NCI-H146 (cell line): ENCODE data around the gene ABL1.
"Not testable (repeated sequence)": the region's sequence is repeated elsewhere in the genome, so short reads cannot be mapped to it uniquely, and the experiment has no call there.

Experiments
- DNase-seq: peaks from one replicate; lab custom pipeline; 2025; lab: John Stamatoyannopoulos, UW

Gene ABL1

DNA sequence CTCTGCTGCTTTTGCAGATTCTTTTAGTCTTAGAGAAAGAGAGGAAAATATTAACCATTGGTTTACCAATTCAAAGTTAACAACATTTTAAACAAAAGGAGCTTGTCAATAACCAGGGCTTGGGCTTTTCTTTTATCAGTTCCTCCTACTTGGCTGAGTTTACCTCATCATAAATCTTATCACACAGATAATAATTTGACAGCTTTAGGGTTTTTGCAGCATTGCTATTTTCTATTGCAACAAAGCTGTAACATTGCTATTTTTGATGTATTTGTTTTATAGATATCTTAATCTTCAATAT lies 9.8 kb upstream of the ABL1 start:
- no peak for DNase-seq

DNA sequence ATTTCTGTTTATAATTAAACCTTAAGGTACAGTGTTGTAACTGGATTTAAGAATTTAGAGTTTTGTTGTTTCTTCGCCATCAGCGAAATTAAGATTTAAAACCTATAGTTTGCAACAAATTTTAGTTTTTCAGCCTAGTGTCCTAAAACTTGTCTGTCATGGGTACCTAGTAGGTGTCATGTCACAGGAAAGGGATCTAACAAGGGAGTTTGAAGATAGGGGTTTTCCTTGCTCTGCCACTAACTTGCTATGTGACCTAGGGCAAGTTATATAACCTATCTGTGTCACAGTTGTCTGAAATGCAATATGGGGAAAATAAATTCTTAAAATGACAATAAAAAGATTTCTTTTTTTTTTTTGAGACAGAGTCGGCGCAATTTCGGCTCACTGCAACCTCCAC lies 9.2 kb upstream of the ABL1 start:
- DNase-seq, result no peak

DNA sequence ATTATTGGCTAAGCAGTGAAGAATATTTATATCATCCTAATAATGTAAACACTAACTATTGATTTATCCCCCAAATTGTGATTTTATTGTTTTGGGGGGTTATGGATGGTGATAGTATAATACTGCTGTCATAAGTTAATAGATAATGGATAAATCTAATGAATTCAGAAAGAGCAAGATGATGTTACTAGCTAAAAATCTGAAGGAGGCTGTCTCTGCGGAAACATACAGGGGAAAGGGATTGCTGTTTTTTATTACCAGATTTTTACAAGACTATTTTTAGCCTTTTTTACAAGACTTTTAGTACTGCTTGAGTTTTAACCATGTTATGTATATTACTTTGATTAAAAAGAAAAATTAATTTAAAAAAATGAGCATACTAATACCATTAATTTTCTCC lies 5.3 kb upstream of the ABL1 start:
- no peak for DNase-seq

DNA sequence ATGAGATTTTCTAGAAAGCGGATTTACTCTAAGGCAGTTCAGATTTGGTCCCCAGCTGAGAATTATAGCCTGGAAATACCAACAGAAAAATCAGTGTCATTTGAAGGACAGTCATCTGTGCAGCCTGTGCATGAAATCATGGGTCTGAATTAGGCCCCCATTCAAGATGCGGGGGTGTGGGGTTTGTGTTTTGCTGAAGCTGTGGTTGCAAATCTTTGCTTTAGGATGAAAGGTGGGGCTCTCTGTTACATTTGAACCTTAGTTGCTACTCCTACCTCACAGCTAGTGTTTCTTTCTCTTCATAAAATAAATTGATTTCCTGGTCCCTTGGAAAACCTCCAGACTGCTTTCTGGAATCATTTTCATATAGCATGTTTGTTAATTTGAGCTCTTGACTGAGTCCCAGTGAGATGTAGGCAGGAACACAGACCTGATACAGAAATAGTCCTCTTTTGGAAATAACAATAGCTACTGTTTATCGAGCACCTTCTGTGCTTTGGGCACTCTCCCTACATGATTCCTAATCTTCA lies 4.8 kb upstream of the ABL1 start:
- DNase-seq, result no peak

DNA sequence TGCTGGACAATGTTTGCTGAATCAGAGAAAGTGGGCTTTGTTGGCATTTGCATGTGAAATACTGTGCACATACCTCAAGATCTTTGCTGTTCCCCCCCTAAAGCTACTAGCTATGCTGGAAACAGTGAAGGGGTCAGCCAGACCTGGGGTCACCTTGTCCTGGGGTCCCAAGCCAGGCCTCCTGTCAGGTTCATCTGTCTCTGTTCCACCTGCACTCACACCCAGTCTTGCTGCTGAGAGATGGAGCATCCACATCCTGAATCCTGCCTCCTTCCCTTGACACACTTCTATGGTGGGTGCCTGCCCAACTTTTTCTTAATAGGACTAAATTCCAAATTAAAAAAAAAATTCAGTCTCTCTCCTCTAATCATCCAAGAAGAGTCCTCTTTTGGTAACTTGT lies 4.0 kb upstream of the ABL1 start:
- no peak for DNase-seq

DNA sequence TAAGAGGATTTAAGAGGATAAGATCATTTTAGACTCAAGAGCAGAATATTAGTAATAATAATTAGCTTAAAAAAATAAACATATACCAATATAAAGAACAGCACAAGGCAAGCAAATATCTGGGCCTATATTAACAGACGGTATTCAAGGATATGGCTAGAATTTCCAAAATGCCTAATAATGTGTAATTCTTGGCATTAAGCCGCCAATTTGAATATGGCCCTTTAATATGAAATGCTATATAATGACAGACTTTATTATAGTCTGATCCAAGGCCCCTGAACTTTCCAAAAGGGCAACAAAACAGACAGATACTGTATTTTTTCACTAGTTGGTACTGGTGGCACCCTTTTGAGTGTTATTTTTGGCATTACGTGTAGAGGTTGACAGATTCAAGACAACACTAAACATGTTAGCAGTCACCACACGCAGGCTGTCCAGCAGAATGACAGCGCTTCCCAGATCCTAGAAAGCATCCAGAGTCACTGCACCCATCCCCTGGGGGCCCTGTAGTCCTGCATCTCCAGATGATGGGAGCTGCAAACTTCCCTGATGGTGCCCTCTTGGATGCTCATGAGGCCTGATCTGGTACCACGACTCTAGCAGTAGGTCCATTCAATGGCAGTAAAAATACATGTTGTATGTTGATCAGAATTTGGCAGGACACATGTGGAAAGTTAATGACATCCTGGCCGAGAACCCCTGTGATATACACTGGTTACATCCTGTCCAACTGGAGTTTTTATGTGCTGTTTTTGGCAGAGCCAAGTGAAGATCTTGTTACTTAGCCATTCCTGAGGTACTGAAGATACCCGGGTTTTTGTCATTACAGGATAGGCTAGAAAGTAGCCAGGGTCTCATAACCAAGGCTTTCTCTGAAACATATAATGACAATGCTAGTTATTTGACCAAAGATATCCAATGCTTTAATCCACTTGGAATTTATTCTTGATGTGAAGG lies 1.7 kb upstream of the ABL1 start:
- DNase-seq, result no peak

DNA sequence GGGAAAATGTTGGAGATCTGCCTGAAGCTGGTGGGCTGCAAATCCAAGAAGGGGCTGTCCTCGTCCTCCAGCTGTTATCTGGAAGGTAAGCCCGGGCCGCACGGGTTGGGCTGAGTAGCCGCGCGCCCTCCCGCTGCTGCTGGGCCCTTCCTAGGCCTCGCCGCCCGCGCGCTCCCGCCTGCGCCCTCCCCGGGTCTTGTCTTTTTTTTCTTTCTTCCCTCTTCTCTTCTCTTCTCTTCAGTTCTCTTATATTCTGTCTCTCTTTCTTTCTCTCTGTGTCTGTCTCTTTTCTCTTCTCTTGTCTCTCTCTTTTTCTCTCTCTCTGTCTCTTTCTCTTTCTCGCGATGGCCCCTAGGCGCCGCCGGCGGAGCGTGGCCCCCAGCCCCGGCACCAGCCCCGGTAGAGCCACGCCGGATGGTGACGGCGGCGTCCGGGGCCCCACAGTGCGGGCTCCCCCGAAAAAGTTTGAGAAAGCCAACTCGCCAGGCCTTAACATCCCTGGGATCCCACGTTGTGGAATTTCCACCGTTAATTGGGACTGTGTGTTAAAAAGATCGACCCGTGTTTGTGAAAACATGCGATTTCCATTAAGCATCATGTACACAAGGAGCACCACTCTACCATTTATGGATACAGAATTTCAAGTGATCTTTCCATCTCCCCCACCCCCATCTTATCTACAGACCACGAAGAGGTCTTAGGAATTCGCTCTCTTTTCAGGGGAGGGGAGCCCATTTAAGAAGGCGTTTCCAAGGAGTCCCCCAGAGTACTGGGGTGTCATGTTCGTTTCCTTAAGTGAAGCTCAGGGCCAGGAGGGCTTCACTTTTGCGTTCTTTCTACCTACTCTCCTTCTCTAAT lies 616 bp downstream of the ABL1 start:
- DNase-seq, result peak; percentile 57

DNA sequence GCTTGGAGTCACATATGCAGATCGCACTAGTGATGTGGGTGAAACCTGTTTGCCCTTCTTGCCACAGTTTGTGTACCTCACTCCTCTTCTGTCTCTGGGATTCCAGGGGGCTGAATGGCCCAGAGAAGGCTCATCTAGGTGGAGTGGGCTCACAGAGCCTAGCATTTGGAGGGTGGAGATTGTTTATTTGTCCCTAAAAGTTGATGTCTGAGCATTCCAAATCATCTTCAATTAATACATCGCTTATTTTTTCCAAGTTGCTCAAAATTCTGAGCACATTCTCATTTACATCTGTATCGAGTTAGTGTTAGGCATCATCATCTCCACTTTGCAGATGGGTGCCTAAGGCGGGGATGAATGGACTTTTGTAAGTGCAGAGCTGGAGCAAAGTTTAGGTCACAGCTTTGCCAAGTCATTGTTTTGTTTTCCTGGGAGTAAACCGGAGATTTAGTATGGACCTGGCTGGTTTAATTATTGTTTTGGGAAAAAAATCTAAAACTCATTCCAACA lies 2.0 kb downstream of the ABL1 start:
- DNase-seq, result no peak

DNA sequence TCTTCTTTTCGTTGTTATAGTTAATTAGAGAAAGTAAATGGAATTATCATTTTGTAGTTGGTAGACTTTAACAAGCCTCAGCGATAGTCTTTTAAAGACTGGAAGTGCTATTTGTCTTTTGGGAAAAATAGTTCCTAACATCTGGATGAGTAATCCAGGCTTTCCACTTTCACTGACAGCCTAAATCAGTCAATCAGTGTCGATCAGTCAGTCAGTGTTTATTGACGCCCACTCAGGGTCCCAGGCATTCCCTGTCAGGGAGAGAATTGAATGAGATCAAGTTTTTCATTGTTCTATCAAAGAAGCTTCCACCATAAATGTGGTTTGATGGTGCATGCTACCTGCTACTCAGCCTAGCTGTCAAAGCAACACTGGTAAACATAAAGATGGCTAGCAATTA lies 2.6 kb downstream of the ABL1 start:
- no peak for DNase-seq

DNA sequence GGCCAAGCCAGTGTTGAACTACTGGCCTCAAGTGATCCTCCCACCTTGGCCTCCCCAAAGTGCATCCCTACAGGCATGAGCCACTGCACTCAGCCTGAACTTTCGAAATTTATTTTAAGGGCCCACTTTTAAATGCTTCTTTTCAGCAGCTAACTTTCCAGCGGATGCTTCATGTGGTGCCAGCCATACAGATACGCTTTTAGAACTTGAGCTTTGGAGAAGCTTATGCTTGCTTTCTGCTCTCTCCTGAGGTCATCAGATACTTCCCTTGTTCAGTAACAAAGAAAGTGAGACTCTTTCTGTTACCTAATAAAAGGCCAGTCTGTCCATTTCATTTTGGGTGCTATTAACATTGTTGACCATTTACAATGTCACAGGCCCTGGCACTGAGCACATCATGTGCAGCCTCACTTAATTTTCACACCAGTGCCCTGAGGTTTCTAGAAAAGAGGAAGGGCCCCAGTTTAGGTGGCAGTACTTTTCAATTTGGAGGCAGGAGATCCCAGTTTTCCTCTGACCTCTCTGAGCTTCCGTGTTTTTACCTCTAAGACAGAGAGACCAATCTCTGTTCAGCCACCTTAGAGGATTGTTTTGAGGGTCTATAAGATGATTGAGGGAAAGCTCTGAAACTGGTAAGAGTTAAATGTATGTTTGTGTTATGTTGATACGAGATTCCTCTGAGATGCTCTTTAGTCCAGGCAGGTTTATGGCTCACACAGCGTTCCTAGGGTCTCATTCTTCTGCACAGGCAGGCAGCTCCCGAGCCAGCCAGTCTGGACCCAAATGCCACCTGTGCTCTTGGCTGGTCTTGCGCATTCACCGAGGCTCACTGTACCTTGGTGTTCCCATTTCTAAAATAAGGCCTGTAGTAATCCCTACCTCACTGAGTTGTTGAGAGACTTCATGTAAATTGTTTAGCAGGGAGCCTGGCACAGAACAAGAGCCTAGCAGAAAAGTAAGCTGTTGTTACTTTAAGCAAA lies 4.4 kb downstream of the ABL1 start:
- DNase-seq, result no peak

DNA sequence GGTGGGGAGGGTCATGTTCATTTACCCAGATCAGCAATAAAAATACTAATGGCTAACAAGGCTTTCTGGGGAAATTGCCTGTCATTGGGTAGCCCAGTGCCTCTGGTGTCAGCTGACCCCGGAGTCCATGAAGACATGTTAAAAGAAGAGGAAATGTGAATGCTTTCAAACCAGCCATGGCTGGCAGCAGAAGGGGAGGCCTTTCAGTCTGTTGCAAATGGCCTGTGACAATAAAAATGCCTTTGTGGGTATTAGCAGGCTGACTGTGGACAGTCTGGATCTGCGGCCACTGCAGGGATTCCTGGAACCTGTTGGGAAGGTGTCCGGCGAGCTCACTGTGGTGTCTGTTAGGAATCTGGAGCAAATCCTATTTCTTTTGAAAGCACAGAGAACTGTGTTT lies 7.5 kb downstream of the ABL1 start:
- DNase-seq, result no peak

DNA sequence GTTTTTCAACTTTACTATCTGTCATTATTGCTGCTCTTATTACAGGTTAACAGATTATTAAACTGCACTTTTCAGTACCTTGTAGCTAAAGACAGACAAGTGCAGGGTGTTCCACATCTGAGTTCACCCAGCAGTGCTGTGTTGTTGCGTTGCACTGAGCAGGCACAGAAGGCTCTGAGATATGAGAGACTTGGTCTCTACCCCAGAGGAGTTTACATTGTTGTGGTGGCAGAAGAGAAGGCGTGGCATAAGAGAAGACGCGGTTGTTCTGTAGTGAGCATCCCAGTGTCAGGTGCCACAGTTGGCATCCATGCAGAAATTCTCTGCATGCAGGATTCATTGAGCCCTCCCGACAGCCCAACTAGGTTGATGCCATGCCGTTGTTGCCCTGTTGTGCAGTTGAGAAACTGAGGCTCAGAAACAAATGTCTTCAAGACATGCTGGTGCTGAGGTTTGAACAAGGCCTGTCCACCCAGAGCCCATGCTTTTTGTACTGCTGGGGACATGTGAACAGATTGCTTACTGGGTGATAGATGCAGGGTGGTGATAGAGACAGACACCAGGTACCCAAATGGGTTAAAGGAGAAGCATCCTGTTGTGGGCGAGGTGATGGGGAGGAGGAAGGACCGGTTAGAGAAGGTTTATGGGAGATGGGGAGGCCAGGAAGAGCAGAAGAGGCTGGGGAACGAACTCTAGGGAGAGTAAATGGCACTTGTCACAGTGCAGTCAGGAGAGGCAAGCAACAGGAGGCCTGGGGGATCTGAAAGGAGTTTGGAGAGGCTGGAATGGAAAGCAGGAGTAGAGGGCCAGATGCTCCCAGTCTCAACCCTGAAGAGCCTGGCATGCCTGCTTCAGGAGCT lies 8.2 kb downstream of the ABL1 start:
- no peak for DNase-seq

DNA sequence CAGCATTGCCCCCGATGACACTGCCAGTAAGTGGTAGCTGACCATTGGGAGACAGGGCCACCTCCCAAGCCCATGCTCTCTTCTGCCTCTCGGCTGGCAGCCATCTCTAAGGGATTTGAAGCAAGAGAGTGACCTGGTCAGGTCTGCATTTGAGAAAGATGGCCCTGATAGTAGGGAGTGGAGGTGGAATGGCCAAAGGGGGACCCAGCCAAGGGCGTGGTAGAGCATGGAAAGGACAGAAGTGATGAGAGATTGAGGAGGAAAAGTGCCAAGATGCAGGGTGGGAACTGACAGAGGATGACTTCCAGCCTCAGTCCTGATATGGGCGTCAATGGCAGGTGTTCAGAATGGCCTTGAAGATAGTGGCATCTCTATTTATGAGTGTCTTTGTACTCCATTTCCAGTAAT lies 9.0 kb downstream of the ABL1 start:
- DNase-seq, result no peak

DNA sequence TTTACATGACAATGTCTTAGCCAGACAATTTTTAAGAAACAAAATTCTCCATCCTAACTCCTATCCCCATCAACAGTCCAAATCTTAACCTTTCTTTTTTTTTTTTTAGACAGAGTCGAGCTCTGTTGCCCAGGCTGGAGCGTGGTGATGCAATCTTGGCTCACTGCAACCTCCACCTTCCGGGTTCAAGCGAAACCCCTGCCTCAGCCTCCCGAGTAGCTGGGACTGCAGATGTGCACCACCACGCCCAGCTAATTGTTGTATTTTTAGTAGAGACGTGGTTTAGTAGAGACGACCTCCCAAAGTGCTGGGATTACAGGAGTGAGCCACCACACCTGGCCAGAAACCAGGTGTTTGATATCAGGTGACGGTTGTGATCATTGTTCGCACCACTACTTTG lies 10.2 kb downstream of the ABL1 start:
- peak; percentile 2 for DNase-seq

DNA sequence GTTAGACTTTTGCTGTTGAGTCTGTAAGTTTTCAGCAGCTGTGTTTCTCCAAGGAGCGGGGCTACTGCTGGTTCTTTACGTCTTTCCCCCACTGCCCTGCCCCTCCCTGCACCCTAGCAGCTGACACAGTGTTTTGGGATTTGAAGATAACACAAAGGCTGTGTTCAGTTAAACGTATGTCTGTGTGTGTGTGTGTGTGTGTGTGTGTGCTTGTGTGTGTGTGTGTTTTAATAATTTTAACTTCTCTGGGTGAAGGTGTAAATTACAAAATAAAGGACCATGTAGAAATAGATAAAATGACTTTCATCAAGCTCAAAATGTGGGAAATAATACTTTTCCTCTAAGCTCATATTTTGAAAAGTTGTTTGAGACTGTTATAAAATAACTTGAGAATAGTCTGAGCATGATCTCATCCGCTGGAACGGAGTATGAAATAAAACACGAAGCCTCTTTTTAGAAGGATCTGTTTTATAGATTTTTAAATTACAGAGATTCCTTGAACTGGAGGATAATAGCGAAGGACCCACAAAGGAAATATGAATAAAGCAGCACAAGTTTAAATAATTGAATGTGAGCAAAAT lies 10.9 kb downstream of the ABL1 start:
- DNase-seq, result no peak

DNA sequence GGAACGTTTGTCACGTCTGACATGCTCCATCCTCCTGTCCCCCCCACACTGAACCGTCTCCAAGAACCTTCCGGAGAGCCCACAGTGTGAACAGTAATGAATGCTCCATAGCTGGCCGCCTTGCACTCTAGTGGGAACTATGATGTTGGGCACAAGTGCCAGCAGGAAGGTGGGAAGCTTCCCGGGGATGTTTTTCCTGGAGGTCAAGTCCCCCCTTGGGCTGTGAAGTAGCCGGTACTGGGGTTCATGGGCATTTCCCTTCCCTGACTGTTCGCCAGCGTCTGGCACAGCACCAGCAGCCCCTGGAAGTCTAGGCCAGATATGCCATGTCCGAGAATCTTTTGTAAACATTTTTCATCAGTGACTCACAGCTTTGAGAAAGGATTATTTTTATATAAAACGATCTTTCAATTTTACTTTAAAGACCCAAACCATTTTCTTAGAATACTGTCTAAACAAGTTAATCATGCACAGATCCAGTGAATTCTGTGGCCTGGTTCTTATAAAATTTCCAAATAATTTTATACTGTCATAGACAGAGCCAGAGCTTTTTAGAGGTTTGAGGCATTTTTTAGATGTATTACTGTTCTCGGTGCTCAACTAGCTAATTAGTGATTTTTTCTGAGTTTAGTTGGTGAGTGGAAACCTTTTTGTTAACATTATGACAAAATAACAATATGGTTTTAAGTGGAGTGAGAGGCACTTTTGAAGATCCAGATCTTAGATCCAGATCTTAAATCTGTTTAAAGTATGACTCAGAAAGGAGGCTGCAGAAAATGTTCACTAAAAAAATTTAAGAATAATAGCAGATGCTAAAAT lies 11.6 kb downstream of the ABL1 start:
- no peak for DNase-seq

DNA sequence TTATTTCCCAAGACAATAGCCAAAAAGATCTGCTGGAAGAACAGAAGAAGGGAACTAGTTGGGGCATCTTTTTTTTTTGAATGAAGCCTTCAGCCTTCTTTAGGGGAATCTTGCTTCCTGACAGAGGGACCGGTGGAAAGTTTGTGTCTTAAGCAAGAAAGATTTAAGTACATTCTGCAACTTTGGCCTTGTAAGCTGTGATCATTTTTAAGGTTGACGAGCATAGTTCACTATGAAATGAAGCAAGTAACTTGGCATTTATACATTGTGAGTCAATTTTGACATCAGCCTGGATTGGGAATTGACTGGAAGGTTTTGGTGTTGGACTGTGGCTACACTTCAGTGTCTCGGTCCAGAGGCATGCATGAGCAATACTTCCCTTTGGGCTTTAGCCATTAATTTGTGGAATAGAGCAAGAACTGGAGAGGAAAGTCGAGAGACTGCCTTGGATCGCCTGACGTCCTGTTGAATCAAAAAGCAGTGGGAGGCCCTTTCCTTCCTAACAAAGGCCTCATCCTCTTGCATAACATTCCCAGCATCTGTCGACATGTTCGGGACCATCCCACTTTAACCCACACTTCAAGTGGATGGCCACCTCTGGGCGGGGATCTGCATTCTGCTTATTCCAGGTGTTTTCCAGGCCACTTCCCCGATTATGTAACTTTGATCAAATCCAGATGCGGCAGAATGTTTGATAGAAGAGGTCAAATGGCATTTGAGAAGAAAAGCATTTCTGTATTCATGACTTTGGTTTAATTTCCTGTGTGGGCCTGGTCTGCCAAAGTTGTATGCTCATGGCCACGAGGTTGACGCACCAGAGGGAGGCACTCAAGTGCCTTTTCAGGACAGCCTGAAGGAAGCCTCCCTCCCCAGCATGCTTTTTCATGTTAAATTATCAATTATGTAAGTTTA lies 12.5 kb downstream of the ABL1 start:
- DNase-seq, result no peak

DNA sequence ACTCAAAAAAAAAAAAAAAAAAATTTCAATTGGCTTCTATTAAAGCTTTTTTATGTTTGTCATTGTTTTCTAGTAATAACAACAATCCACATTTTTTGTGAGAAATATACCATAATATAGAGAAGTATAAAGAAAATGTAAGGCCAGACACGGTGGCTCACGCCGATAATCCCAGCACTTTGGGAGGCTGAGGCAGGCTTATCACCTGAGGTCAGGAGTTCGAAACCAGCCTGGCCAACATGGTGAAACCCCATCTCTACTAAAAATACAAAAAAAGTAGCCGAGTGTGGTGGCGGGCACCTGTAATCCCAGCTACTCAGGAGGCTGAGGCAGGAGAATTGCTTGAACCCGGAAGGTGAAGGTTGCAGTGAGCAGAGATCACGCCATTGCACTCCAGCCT lies 13.5 kb downstream of the ABL1 start:
- not testable (repeated sequence) for DNase-seq
